GM12865 (cell line): Measurements from ENCODE around the gene DCBLD2.
"Not testable (repeated sequence)": the region's sequence is repeated elsewhere in the genome, so short reads cannot be mapped to it uniquely, and the experiment has no call there.

Experiments
- DNase-seq: peaks from one replicate; pipeline ENCODE4 v3.0.0; 2010; ENCODE audit warnings: low read depth
- H3K4me3 ChIP-seq: 2 replicates; pipeline ENCODE4 v1.5.1; 2011; ENCODE audit warnings: mild to moderate bottlenecking, low read depth, low read length, control low read depth
- CTCF ChIP-seq: IDR thresholded peaks from 2 replicates; pipeline ENCODE4 v1.5.1; 2011; ENCODE audit warnings: low read length, control low read depth, low read depth, inconsistent platforms; ENCODE audit not compliant: insufficient read depth; ENCODE audit errors: missing control alignments

DCBLD2 gene

GRCh38 chr3:98856724-98857123, 44.8 kb downstream of the DCBLD2 start:
- no peak for TF ChIP-seq CTCF
- no peak for DNase-seq
- no peak overlapping the region for H3K4me3 ChIP-seq

GRCh38 chr3:98855806-98856400, 45.6 kb downstream of the DCBLD2 start:
- DNase-seq: no peak
- H3K4me3 ChIP-seq: no peak overlapping the region

GRCh38 chr3:98848108-98848507, 53.4 kb downstream of the DCBLD2 start:
- TF ChIP-seq CTCF: no peak
- DNase-seq: no peak
- H3K4me3 ChIP-seq: no peak overlapping the region

More at GRCh38 chr3:98855806-98856400, 45.6 kb downstream of the DCBLD2 start:
- no peak for TF ChIP-seq CTCF

- H3K4me3 ChIP-seq: no peak overlapping the region
- DNase-seq: no peak
- no peak for TF ChIP-seq CTCF
These were observed 55.4 kb downstream of the DCBLD2 start for GRCh38 chr3:98846101-98846500.

GRCh38 chr3:98843266-98843959, 58.1 kb downstream of the DCBLD2 start:
- TF ChIP-seq CTCF: no peak
- DNase-seq: no peak
- H3K4me3 ChIP-seq: no peak overlapping the region

- TF ChIP-seq CTCF: no peak
- no peak for DNase-seq
These were observed 61.6 kb downstream of the DCBLD2 start for GRCh38 chr3:98839846-98840245.

GRCh38 chr3:98831060-98831459, 70.4 kb downstream of the DCBLD2 start:
- not testable (repeated sequence) for DNase-seq, H3K4me3 ChIP-seq

More at GRCh38 chr3:98839846-98840245, 61.6 kb downstream of the DCBLD2 start:
- H3K4me3 ChIP-seq: no peak overlapping the region
